HL-60 (cell line): ENCODE data around the gene GPC5.

Experiments
- DNase-seq, 2 experiments: peaks; one replicate each; pipeline ENCODE4 v3.0.0-alpha.2; 2010 to 2020; ENCODE audit warnings: low read depth in 1 of 2, low spot score in 1 of 2
- H3K27ac ChIP-seq: fragments of 250-450 bp; sonication (Bioruptor Pico); replicated peaks from 2 replicates; pipeline ENCODE4 v1.5.1; 2020; ENCODE audit warnings: mild to moderate bottlenecking, moderate library complexity
- H3K27me3 ChIP-seq: fragments of 250-450 bp; sonication (Bioruptor Pico); 2 replicates; pipeline ENCODE4 v1.5.1; 2021; ENCODE audit warnings: mild to moderate bottlenecking, moderate library complexity; ENCODE audit not compliant: insufficient read depth, poor library complexity, severe bottlenecking
- H3K4me3 ChIP-seq: replicated peaks from 2 replicates; pipeline ENCODE4 v1.5.1; 2011; ENCODE audit warnings: mild to moderate bottlenecking, control low read depth, low read length; ENCODE audit not compliant: insufficient read depth
- CTCF ChIP-seq: IDR thresholded peaks from one replicate; pipeline ENCODE4 v1.5.1; 2011; ENCODE audit warnings: low read length, control low read depth, inconsistent platforms; ENCODE audit not compliant: insufficient read depth
- GABPA ChIP-seq: IDR thresholded peaks from 2 replicates; pipeline ENCODE4 v1.6.1; 2012; ENCODE audit warnings: low read depth
- POLR2AphosphoS5 ChIP-seq: IDR thresholded peaks from 2 replicates; pipeline ENCODE4 v1.6.1; 2012; ENCODE audit warnings: low read depth
- REST ChIP-seq: IDR thresholded peaks from 2 replicates; pipeline ENCODE4 v1.6.1; 2012; ENCODE audit warnings: low read depth; ENCODE audit not compliant: insufficient replicate concordance
- SPI1 ChIP-seq: IDR thresholded peaks from 2 replicates; pipeline ENCODE4 v1.6.1; 2012; ENCODE audit warnings: low read depth, mild to moderate bottlenecking, borderline replicate concordance

Gene GPC5

GRCh38 chr13:91572439-91572838 is 174.0 kb downstream of the GPC5 start:
- no peak for DNase-seq
- no peak for TF ChIP-seq SPI1
- no peak for TF ChIP-seq GABPA
- no peak for TF ChIP-seq CTCF
- no peak for TF ChIP-seq POLR2AphosphoS5
- no peak for TF ChIP-seq REST

GRCh38 chr13:91572944-91573598 is 174.7 kb downstream of the GPC5 start:
- H3K27me3 ChIP-seq = no peaks in the 10 kb centered on the region
- TF ChIP-seq REST (no peak), SPI1 (no peak), CTCF (no peak), GABPA (no peak), POLR2AphosphoS5 (no peak)
- H3K4me3 ChIP-seq = no peak overlapping the region
- H3K27ac ChIP-seq = no peak overlapping the region
- DNase-seq = no peak

More at GRCh38 chr13:91572439-91572838, 174.0 kb downstream of the GPC5 start:
- Histone ChIP-seq H3K27me3 (no peaks in the 10 kb centered on the region), H3K4me3 (no peak overlapping the region), H3K27ac (no peak overlapping the region)

GRCh38 chr13:91574766-91575165 is 176.3 kb downstream of the GPC5 start:
- H3K27ac ChIP-seq = no peak overlapping the region
- DNase-seq = no peak
- TF ChIP-seq SPI1 (no peak), REST (no peak), CTCF (no peak), GABPA (no peak), POLR2AphosphoS5 (no peak)
- H3K27me3 ChIP-seq = no peaks in the 10 kb centered on the region
- no peak overlapping the region for H3K4me3 ChIP-seq
